GM21717 (cell line): ENCODE data around the gene SCN5A.

ENCODE experiments used
- ATAC-seq: cut with Tn5 transposase; IDR thresholded peaks from one replicate; pipeline ENCODE4 v1.9.1; 2021; ENCODE audit warnings: mild to moderate bottlenecking, moderate library complexity; ENCODE audit not compliant: unreplicated experiment

The SCN5A gene

DNA sequence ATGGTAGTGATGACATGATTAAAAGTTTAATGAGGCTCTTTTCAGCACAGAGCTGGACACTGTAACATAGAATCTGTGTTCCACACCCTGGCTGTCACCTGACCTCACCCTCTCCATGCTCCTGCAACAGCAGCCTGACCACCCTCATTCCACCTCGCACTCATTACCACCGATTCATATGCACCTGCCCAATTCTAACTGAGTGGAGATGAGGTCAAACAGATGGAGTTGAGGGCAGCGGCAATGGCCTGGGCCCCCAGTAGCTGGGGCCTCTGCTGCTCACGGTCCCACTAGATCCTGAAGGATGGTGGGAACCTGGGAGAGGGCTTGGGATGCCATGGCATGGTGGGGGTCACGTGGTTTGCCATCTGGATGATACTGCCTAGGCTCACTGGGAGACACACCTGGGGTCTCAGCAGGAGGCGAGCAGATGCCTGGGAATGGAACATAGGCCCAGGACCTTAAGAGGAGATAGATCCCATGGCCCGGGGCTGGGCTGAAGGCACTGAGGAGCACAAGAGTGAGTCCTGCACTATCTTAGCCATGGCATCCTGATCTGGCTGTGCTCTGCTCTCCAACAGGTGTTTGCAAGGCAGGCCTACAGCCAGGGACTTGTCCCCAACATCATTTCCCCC is 1.3 kb downstream of the SCN5A start:
- no peak for ATAC-seq

DNA sequence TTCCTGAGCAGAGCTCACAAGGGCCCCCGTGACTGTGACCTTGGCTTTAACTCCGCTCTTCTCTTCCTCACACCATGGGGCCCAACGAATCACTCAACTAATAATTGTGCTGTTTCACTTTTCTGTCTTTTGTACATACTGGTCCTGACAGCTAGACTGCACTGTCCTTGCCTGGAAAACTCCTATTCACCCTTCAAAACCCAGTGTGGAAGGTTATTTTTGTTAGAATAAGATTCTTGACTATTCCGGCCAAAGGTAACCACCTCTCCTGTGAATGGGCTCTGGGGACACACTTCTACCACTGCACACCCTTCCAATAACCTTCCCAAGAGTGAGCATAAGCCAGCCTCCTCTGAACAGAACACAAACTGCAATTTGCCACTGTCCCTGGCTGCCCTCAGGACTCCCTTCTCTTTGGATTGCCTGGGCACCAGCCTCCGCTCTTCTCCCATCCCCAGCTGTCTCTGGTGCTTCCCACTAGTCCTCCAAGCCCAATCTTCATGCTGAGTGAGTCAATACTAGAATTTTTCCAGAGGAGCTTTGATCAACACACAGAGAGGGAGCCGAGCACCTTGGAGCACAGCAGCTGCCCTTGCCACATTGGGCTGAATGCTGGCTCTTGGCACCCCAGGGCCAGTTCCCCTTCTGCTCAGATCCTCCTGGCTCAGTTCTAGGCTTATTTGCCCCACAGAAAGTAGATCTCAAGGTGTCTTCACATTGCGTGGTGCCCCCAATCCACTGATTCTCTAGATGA is 2.1 kb downstream of the SCN5A start:
- ATAC-seq = no peak

DNA sequence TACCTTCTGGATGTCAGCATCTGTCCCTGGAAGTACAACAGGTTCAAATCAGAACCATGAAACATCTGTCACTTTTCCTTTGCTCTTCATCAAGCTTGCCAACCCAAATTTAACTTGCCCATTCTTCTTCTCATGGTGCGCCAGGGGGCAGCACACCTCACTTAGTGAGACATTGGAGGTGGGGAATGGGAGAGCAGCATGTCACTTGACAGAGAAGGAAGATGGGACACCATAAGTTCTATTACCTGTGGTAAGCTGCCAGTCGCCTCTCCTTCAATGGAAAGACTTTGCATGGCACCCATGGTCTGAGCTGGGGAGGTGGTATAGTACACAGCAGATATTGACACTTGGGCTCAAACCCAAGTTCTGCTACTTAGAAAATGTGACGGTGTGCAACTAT is 2.9 kb downstream of the SCN5A start:
- no peak for ATAC-seq

DNA sequence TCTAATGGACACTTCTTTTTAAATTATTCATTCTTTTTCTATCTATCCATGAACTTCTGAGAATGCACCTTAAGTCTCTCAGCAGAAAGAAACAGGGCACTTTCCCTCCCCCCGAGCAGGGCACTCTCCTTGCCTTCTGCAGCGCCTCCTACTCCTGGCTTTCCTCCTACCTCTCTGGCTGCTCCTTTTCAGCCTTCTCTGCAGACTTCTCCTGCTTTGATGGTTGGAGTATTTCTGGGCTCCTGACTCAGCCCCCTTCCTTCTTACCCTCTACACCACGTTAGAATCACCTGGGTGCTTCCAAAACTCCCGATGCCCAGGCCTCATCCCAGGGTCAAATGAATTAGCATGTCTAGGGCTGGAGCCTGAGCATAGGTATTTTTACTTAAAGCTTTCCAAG is 3.4 kb downstream of the SCN5A start:
- no peak for ATAC-seq

DNA sequence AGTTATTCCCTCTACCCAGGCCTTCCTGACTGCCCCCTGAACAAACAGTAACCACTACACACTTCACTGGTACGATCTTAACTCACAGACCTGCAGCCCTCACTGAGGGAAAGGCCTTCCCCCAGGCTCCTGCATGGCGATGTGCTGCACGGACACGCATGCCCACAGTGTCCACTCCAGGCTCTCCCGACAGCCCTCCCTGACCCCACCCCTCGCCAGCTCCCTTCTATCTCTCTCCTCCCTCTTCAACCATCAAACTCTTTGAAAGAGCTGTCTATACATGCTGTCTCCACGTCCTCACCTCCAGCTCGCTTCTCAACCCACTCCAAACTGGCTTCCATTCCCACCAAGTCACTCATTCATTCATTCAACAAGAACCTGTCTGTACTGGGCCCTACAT is 3.9 kb downstream of the SCN5A start:
- ATAC-seq = no peak

DNA sequence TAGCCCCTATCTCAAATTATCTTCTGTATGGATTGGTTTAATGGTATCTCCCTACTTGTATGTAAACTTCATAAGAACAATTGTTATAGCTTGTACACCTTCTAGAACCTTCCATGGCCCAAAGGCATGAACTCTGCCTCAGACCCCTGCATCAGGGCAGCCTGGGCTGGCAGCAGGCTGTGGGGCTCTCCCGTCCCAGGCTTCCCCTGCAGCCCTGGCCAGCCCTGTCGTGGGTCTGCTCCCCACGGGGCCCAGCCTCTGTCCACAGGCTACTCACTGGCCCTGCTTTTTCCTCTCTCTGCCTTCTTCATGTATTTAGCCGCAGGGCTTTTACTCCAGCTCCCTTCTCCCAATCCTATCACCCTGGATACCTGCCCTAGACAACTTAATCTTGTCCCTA is 4.4 kb downstream of the SCN5A start:
- no peak for ATAC-seq

DNA sequence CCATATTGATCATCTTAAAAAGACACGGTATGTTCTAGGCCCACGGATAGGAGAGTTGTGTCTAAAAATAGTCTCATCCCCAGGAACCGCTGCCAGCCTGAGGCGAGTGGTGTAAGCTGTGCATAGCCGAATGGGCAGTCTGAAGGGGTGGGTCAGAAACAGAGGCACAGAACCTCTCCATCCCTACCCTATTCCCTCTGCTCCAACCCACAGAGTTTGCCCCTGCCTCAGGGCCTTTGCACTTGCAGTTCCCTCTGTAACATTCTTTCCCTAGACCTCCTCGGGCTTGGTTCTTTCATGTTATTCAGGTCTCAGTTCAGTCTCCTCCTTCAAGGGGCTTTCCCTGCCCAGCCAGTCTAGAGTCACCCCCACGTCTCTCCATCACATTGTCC is 4.8 kb downstream of the SCN5A start:
- no peak for ATAC-seq

DNA sequence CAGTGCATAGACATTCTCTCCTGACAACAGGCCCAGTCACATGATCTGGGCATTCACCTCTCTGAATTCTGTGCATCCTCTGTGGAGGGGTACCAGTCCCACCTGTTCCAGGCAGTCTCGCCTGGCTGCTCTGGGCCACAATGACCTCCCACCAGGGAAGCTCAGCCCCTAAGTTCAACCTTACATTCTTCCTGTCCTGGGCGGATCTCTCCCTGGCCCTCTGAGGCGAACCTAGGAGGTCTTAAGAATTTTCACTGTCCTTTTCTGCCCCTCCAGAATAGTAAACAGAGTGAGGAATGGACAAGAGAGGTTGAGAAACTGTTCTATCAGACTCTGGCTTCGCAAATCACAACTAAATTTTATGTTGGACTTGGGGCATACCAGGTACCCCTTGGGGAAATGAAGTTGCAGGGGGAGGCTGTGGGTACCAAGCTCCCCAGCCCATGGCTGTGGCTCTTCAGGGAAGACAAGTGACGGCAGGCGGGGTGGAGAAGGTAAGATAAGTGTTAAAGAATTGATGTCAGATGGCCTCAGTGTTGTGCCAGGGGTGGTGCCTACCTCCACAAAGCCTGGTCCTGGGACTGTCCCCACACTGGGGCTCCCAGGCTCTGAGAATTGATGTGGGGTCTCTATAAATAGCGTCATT is 5.3 kb downstream of the SCN5A start:
- no peak for ATAC-seq

DNA sequence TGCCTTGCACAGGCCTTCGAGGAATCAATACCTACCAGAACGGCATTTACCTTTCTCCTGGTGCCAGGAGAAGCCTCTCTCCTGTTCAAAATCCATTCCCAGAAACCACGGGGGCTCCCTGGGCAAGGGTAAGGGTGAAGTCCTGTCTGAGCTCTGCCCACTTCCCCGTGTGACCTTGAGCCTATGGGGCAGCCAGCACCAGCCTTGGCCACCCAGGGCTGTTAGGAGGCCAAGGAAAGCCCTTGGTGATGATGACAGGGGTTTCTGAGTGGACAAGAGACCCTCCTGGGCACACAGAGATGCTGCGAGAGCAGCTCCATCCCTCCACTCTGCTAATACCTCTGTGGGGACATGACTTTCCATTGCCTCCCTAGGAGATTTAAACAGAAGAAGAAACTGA is 5.9 kb downstream of the SCN5A start:
- no peak for ATAC-seq

DNA sequence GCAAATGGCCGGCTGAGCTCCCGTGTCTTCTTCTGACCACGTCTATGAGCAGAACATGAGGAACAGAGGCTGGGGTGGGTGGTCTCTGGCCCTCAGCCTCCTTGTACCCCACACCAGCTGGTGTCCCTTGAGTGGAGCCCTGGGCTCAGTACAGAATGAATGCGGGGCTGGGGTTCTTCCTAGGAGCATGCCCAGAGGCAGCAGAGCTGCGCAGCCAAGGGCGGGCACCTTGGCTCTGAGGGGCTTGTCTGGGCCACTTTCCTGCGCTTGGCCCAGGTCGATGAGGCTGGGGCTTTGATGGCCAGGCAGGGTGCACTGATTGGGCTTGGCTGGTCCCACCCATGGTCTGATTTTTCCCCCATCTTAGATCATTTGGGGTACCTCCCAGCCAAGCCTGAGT is 6.4 kb downstream of the SCN5A start:
- no peak for ATAC-seq

DNA sequence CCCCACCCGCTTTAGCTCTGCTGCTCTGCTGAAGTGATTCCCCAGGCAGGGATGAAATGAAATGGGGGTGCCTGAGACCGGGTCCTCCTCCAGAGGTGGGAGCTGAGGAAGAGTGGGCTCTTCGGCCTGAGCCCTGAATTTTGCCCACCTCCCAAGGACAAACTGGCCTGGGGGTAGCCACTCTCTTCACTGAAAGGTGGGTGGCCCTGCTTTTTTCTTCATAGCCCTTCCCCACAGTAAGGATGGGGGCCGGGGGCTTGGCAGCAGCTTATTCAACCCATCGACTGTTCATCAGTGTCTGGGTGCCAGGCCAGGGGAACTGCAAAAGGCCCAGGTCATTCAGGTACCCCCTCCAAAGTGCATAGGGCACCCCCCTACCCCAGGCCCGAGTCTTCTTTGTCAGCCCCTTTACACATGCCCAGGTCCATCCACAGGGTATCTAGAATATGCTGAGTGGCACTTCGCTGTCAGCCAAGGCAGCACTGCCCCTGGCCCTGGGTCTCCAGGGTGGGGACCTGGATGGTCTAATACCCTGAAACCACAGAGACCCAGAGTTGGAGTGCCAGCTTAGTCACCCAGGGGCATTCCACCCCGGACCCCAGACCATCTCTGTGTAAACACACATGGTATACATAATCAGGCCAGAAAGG is 7.9 kb downstream of the SCN5A start:
- no peak for ATAC-seq

DNA sequence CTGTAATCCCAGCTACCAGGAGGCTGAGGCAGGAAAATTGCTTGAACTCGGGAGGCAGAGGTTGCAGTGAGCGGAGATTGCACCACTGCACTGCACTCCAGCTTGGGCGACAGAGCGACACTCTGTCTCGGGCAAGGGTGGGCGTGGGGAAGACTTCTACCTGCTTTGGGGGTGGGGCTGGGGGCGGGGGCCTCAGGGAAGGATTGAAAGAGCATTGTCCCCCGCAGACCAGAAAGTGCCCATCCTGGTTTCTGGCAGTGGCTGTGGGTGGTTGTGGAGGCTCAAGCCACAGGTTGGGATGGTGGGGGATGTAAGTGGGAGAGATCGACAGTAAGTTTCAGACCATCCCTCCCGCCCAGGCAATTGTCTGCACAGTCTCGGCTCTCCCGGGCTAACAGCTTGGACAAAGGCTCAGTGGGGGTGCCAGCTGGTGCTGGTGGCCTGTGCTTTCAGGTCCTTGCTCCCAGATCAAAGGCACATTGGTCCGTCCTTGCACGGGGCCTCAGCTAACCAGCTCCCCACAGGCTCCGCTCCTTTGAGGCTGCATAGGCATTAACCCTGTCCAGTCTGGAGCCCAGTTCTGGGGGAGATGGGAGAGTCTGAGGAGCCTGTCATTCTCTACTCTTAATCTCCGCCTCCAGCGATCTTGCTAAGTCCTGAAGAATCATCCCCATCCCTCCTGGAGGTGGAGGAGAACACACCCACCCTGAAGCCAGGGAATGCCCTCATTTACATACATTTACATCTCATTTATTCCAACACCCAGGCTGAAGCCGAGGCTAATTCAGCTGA is 8.6 kb downstream of the SCN5A start:
- ATAC-seq = no peak

DNA sequence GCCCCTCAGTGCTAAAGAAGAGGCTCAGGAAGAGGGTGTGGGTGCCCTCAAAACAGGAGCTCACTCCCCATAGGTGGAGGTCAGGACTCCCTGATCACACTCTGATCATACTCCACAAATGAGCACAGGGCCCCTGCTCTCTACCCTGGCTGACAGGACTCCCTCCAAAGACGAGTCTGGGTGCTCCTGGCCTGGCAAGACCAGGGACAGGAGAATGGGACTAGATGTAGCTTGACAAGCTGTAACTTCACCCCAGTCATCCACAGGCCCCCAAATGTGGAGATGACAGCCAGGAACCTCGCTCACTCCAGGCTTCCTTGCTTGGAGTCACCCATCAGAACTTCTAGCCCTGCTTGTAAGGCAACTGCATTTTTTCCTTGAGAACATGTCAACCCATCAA is 11.1 kb downstream of the SCN5A start:
- no peak for ATAC-seq

DNA sequence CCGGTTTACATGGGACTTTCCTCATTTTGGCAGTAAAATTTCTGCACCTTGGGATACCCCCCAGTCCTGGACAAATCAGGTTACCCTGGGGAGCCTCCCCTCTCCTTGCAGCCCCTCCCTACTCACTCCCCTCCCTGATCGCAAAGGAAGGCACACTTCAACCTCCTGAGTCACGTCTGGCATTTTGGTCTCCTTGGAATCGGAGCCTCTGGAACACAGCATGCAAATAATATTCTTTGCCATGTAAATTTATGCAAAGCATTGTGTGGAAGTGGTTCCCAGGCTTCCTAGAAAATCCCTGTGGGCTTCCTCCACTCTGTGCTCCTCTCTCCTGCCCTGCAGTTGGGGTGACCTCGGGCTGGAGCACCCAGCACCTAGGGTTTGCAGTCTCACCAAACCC is 11.6 kb downstream of the SCN5A start:
- no peak for ATAC-seq

DNA sequence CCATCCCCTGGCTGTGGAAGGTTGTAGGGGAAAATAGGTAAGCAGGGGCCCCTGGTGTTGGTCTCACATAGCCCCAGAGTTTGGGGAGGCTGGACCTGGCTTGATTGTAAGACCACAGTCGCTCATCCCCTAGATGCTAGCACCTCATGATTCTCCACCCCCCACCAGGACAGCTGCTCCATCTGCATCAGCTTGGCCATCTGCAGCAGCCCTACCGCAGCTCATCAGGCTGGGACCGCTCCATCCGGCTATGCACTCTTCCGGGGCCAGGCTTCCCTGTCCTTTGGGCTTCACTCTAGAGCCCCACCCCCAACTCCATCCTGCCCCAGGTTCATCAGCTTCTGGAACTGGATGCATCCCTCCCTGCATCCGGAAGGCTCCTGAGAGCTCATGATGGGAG is 12.6 kb downstream of the SCN5A start:
- ATAC-seq = no peak

DNA sequence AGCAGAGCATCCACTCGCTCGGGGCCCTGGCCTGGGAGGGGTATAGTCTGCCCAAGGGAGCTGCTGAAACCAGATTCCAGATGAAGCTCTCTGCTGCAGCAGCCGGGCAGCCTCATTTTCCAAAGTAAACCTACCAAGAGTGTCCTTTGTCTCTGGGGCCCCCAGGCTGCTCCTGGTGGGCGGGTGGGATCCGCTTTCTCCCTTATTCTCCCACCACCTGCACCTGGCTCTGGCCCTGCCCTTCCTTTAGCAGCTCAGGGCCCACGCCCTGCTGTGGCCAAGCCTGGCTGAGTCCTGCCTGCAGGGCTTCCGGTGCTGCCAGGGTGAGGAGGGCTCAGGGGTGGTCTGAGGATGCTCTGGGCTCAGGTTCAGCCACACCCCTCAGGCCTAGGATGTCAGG is 13.0 kb downstream of the SCN5A start:
- no peak for ATAC-seq

DNA sequence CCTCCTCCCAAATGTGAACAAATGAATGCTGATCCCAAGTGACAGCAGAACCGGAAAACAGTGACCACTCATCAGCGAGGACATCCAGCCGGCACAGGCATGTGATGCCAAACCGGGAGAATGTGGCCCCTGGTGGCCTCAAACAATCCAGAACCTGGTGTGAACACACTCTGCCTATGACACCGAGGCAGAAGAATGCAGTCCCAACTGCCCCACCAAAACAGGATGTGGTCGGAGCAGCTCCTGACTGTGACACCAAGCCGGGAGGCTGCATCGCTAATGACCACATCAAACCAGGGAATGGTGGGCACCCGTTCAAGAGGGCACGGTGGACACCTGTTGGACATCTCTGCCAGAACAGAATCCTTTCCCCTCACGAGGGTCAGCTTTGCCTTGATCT is 15.4 kb downstream of the SCN5A start:
- ATAC-seq = no peak

DNA sequence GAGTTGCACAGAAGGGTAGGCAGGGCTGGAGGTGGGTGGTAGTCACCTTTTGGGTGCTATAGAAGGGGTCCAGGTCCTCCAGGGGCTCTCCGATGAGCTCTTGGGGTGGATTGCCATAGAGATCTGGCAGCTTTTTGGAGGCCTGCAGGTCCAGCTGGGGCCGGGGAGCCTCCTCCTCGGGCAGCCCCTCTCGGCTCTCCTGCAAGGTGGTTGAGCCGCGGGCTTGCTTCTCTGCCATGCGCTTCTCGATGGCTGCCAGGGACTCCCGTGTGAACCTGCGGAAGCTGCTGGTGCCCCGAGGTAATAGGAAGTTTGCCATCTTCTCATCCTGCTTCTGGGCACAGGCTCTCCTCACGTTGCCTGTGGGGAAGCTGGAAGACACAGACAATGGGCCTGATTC is 16.5 kb downstream of the SCN5A start:
- no peak for ATAC-seq

DNA sequence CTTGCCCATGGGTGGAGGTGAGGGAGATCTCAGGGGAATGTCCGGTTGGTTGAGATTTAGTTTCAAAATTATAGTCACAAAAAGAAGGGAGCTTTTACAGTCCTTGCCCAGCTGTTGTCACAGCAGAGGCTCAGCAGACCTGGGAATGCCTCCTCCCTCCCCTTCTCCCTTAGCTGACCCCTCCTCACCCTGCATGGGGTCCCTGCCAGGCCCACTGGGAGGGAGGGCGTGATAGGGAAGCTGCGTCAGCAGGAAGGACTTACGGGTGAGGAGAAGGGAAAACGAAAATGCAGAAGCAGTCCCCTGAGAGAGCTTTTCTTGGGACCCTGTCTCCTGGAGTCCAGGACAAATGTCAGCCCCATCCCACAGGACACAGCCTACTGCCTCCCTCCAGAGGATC is 18.9 kb downstream of the SCN5A start:
- no peak for ATAC-seq

DNA sequence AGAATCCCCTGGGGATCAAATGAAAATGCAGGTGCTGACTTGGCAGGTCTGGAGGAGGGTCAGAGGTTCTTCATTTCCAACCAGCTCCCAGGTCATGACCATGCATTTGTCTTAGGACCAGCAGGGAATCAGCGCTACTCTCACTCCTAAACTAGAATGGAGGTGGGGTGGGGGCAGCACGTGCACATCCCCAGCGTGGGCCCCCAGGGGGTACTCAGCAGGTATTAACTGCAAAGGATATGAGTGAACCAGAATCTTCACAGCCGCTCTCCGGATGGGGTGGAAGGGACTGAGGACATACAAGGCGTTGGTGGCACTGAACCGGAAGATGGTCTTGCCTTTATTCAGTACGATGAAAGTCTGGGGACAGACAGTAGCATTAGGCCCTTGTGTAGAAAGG is 19.4 kb downstream of the SCN5A start:
- ATAC-seq = no peak

DNA sequence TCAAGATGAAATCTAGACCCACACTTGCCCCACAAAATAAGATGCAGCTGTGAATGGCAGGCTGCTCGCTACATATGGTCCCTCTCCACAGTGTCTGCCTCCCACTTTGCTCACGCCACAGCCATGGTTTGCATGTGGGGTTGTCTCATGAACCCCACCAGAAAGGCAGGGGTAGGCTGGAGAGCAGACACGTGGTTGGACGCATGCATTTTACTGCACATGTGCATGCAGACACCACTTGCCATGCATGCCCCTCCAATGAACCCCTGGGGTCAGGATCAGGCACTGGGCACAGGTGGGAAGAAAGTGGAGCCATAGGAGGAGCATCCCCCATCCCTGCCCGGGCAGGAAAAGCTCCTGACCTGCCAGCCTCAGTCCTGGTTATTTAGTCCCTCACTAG is 20.7 kb downstream of the SCN5A start:
- no peak for ATAC-seq
